Ishikawa (cell line): ENCODE measurements around the gene WDR73.

Experiments
- CEBPB ChIP-seq: IDR thresholded peaks from 2 replicates; pipeline ENCODE4 v1.6.1; 2012
- CREB1 ChIP-seq: IDR thresholded peaks from 2 replicates; pipeline ENCODE4 v1.6.1; 2012; ENCODE audit warnings: low read depth
- EGR1 ChIP-seq: IDR thresholded peaks from 2 replicates; pipeline ENCODE4 v1.6.1; 2012
- EP300 ChIP-seq: IDR thresholded peaks from 2 replicates; pipeline ENCODE4 v1.6.1; 2012; ENCODE audit warnings: borderline replicate concordance
- FOXM1 ChIP-seq: IDR thresholded peaks from 2 replicates; pipeline ENCODE4 v1.6.1; 2012; ENCODE audit warnings: low read depth, borderline replicate concordance
- NFIC ChIP-seq: IDR thresholded peaks from 2 replicates; pipeline ENCODE4 v1.6.1; 2012
- RAD21 ChIP-seq: IDR thresholded peaks from 2 replicates; pipeline ENCODE4 v1.6.1; 2012; ENCODE audit warnings: low read depth
- TAF1 ChIP-seq: IDR thresholded peaks from 2 replicates; pipeline ENCODE4 v1.6.1; 2012; ENCODE audit warnings: low read depth, mild to moderate bottlenecking
- TEAD4 ChIP-seq: IDR thresholded peaks from 2 replicates; pipeline ENCODE4 v1.6.1; 2012
- YY1 ChIP-seq: IDR thresholded peaks from 2 replicates; pipeline ENCODE4 v1.6.1; 2012; ENCODE audit warnings: low read depth
- ZBTB7A ChIP-seq: IDR thresholded peaks from 2 replicates; pipeline ENCODE4 v1.6.1; 2012; ENCODE audit warnings: low read depth
- TF ChIP-seq, protein P1 (sequence below): IDR thresholded peaks from 2 replicates; pipeline ENCODE4 v1.6.1; 2012; ENCODE audit warnings: low read depth, mild to moderate bottlenecking
- TF ChIP-seq, protein P2 (sequence below): IDR thresholded peaks from 2 replicates; pipeline ENCODE4 v1.6.1; 2012
- TF ChIP-seq, protein P3 (sequence below): IDR thresholded peaks from 2 replicates; pipeline ENCODE4 v1.6.1; 2012

The WDR73 gene

DNA sequence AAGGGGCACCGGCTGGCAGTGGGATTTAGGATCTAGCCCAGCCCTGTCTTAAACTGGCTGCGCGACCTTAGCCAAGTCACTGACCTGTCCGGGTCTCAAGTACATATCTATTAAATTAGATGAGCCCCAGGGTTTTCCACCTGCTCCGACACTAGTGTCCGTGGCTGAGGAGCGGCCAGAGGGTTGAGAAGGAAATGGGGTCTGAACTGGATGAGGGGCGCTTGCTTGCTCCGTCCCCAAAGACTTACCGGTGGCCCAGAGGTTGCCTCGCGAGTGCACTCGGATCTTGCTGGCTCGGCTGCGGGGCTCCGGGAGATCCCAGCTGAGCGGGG is 3.6 kb upstream of the WDR73 start:
- no peak for TF ChIP-seq EGR1

DNA sequence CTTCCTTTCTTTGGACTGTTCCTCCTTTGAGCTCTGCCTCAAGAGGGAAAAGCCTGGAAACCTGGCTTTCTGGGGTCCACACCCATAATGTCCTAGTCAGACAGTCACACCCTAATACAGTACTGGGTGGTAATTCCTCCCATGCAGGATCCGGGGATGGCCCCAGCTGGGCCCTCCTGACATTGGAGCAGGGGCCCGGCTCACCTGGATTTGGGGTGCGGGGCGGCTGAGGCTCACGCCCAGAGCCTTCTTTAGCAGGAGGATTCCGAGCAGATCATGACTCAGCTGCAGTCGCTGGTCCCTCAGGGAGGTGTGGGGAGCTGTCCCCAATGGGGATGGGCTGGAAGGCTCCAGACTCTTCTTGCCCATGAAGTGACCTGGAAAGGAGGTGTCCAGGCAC is 2.9 kb upstream of the WDR73 start:
- no peak for TF ChIP-seq NFIC
- no peak for TF ChIP-seq YY1
- TF ChIP-seq, protein P1, sequence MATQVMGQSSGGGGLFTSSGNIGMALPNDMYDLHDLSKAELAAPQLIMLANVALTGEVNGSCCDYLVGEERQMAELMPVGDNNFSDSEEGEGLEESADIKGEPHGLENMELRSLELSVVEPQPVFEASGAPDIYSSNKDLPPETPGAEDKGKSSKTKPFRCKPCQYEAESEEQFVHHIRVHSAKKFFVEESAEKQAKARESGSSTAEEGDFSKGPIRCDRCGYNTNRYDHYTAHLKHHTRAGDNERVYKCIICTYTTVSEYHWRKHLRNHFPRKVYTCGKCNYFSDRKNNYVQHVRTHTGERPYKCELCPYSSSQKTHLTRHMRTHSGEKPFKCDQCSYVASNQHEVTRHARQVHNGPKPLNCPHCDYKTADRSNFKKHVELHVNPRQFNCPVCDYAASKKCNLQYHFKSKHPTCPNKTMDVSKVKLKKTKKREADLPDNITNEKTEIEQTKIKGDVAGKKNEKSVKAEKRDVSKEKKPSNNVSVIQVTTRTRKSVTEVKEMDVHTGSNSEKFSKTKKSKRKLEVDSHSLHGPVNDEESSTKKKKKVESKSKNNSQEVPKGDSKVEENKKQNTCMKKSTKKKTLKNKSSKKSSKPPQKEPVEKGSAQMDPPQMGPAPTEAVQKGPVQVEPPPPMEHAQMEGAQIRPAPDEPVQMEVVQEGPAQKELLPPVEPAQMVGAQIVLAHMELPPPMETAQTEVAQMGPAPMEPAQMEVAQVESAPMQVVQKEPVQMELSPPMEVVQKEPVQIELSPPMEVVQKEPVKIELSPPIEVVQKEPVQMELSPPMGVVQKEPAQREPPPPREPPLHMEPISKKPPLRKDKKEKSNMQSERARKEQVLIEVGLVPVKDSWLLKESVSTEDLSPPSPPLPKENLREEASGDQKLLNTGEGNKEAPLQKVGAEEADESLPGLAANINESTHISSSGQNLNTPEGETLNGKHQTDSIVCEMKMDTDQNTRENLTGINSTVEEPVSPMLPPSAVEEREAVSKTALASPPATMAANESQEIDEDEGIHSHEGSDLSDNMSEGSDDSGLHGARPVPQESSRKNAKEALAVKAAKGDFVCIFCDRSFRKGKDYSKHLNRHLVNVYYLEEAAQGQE: no peak
- no peak for TF ChIP-seq EGR1
- TF ChIP-seq, protein P2, sequence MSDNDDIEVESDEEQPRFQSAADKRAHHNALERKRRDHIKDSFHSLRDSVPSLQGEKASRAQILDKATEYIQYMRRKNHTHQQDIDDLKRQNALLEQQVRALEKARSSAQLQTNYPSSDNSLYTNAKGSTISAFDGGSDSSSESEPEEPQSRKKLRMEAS: no peak
- TF ChIP-seq, protein P3, sequence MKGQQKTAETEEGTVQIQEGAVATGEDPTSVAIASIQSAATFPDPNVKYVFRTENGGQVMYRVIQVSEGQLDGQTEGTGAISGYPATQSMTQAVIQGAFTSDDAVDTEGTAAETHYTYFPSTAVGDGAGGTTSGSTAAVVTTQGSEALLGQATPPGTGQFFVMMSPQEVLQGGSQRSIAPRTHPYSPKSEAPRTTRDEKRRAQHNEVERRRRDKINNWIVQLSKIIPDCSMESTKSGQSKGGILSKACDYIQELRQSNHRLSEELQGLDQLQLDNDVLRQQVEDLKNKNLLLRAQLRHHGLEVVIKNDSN: no peak
- no peak for TF ChIP-seq TAF1
- no peak for TF ChIP-seq ZBTB7A
- no peak for TF ChIP-seq EP300

DNA sequence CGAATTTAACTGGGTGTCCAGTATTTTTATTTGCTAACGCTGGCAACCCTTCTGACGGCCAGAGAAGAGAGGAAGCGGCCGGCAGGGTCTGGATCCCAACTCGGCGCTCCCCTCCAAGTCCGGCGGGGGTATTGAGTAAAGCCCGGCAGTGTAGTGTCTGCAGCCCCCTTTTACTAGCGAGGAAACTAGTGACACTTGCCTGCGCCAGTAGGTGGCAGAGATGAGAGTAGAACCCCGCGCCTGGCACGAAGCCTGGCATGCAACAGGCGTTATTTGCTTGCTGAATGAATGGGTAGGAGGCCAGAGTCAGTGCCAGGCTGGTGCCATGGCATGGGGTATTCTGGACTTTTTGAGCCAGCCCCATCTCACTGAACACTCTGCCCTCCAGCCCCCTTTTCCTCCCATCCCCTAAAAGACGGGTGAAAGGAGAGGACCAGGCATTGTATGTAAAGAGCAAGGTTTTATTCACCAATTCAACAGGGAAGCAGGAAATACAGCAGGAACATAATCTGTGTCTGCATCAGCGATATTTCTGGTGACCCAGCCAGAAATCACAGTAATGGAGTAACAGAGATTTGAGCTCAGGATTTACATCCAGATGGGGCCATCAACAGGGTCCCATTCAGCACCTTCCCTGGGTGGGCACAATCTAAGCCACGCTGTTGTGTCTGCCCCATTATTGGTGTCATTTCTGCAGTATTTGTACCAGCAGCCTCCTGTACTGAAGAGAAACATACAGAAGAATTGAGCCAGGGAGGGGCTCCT is 788 bp upstream of the WDR73 start:
- TF ChIP-seq, protein P1: no peak
- TF ChIP-seq ZBTB7A: peak; percentile 81
- TF ChIP-seq RAD21: peak; percentile 49; the same call in 1 of the 2 replicates
- TF ChIP-seq, protein P2: peak; percentile 53; the same call in 1 of the 2 replicates
- peak; percentile 64 for TF ChIP-seq NFIC
- no peak for TF ChIP-seq EP300
- TF ChIP-seq TEAD4: peak; percentile 53; the same call in 1 of the 2 replicates
- TF ChIP-seq EGR1: 0 out of 2 replicates have a peak, but pooled peaks have one; percentile 11

DNA sequence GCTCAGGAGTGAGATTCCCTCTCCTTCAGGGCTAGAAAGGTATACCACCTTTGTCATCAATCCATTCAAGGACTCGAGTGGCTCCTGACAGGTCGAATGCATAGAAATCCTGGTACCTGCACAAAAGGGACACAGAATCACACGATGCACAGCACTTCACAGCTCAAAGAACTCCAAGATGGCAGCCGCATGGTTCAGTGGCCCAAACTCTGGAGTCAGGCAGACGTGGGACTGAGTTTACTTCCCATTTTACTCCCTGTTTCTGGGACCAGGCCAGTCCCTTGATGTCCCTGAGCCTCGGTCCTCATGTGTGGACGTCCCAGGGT is 536 bp downstream of the WDR73 start:
- TF ChIP-seq, protein P2: no peak
- TF ChIP-seq EGR1 (no peak), TAF1 (no peak), CEBPB (no peak), CREB1 (no peak), FOXM1 (no peak), EP300 (no peak), TEAD4 (no peak), ZBTB7A (no peak), NFIC (no peak), YY1 (no peak), RAD21 (no peak)
- TF ChIP-seq, protein P3: no peak
- TF ChIP-seq, protein P1: no peak

DNA sequence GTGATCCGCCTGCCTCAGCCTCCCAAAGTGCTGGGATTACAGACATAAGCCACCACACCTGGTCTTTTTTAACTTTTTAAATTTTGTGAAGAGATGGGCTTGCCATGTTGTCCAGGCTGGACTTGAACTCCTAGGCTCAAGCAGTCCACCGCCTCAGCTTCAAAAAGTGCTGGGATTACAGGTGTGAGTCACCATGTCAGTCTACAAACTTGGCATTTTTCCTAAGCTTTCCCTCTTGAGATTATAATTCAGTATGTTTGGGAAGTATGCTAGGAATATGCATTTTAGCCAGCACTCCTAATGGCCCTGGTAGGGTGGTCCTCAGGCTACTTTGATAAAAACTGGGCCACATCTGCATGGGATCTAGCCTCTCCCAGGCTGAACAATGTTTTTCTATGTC is 4.4 kb downstream of the WDR73 start:
- TF ChIP-seq CEBPB: no peak
- no peak for TF ChIP-seq FOXM1
- no peak for TF ChIP-seq EP300
- TF ChIP-seq, protein P1: no peak
- no peak for TF ChIP-seq ZBTB7A
- no peak for TF ChIP-seq YY1
- TF ChIP-seq, protein P3: no peak
- no peak for TF ChIP-seq RAD21
